Kidney epithelial cell (primary cell): Measurements from ENCODE around the gene HTN3. TPM values are rescaled to one million over a fixed set of nuclear protein-coding genes. Genes with fewer than 3 reads are reported as not detected.
"Not testable (repeated sequence)": the region's sequence is repeated elsewhere in the genome, so short reads cannot be mapped to it uniquely, and the experiment has no call there.

Experiments used
- DNase-seq: peaks from one replicate; pipeline ENCODE4 v3.0.0-alpha.2; 2010; ENCODE audit warnings: low read depth
- H3K27me3 ChIP-seq: 2 replicates; pipeline ENCODE4 v1.6.0; 2011; ENCODE audit warnings: low read length; ENCODE audit not compliant: control insufficient read depth, insufficient read depth
- H3K36me3 ChIP-seq: 2 replicates; pipeline ENCODE4 v1.5.1; 2011; ENCODE audit warnings: low read length; ENCODE audit not compliant: control insufficient read depth, insufficient read depth
- H3K4me3 ChIP-seq: 2 replicates; pipeline ENCODE4 v1.5.1; 2011; ENCODE audit warnings: low read depth, mild to moderate bottlenecking, control low read depth, low read length
- total RNA-seq: library from RNA; depleted of rRNA; stranded (reverse); fragments of >200 nt; gene quantifications from 2 replicates; pipeline ENCODE4 v1.2.3, GENCODE V29; 2015
- TF ChIP-seq, protein P1 (sequence below): IDR thresholded peaks from 2 replicates; pipeline ENCODE4 v1.5.1; 2011; ENCODE audit warnings: mild to moderate bottlenecking, moderate library complexity, low read length, control low read depth, inconsistent platforms; ENCODE audit not compliant: insufficient read depth, poor library complexity, severe bottlenecking

The HTN3 gene
- total RNA-seq, 1 donor from 2014 or later, result not detected

- TF ChIP-seq, protein P1, sequence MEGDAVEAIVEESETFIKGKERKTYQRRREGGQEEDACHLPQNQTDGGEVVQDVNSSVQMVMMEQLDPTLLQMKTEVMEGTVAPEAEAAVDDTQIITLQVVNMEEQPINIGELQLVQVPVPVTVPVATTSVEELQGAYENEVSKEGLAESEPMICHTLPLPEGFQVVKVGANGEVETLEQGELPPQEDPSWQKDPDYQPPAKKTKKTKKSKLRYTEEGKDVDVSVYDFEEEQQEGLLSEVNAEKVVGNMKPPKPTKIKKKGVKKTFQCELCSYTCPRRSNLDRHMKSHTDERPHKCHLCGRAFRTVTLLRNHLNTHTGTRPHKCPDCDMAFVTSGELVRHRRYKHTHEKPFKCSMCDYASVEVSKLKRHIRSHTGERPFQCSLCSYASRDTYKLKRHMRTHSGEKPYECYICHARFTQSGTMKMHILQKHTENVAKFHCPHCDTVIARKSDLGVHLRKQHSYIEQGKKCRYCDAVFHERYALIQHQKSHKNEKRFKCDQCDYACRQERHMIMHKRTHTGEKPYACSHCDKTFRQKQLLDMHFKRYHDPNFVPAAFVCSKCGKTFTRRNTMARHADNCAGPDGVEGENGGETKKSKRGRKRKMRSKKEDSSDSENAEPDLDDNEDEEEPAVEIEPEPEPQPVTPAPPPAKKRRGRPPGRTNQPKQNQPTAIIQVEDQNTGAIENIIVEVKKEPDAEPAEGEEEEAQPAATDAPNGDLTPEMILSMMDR, result no peak
- no peaks in the 10 kb centered on the region for H3K36me3 ChIP-seq
- H3K4me3 ChIP-seq, result no peak overlapping the region
- DNase-seq, result no peak
- no peaks in the 10 kb centered on the region for H3K27me3 ChIP-seq
Measured at GRCh38 chr4:70027011-70027410, 1.2 kb upstream of the HTN3 start.

- DNase-seq, H3K36me3 ChIP-seq, H3K27me3 ChIP-seq, H3K4me3 ChIP-seq: not testable (repeated sequence)
Measured at GRCh38 chr4:70037559-70037958, 9.3 kb downstream of the HTN3 start.

DNA sequence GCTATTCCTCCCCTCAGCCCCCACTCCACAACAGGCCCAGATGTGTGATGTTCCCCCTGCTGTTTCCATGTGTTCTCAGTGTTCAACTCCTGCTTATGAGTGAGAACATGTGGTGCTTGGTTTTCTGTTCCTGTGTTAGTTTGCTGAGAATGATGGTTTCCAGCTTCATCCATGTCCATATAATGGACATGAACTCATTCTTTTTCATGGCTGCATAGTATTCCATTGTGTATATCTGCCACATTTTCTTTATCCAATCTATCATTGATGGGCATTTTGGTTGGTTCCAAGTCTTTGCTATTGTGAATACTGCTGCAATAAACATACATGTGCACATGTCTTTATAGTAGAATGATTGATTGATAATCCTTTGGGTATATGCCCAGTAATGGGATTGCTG lies 11.7 kb downstream of the HTN3 start:
- not testable (repeated sequence) for DNase-seq, H3K4me3 ChIP-seq, H3K36me3 ChIP-seq, H3K27me3 ChIP-seq

DNA sequence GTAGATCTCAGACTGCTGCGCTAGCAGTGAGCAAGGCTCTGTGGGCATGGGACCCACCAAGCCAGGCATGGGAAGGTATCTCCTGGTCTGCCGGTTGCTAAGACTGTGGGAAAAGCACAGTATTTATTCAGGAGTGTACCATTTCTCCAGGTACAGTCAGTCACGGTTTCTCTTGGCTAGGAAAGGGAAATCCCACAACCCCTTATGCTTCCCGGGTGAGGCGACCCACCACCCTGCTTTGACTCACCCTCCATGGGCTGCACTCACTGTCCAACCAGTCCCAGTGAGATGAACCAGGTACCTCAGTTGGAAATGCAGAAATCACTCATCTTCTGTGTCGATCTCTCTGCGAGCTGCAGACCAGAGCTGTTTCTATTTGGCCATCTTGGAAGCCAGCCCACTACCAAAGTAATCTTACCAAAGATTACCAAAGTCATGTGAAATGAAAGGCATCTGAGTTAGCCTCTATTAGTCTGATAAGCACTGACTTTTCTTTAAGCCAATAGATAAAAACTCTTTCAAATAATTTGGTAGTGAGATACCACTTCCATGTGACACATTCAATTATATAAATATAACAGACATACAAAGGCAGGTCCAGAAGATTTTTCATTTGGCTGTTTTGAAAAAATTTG lies 13.5 kb downstream of the HTN3 start:
- Histone ChIP-seq H3K27me3 (no peaks in the 10 kb centered on the region), H3K4me3 (no peak overlapping the region), H3K36me3 (no peaks in the 10 kb centered on the region)
- TF ChIP-seq, protein P1, result no peak
- no peak for DNase-seq

DNA sequence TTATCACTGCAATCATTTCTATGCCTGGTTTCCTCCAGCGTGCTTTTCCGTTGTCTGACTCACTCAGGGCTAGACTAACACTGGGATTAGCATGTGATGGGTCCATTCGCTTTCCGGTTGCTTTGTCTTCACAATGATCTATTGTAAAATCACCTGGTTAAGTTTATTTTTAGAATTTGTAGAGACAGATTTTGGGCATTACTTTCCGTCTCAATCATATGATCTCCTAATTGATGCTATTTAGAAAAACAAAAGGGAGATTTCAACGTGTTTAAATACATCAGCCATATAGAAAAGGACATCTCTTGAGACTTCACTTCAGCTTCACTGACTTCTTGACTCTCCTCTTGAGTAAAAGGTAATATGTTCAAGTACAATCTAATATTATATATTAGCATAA lies 21.9 kb downstream of the HTN3 start, which contains the start of gene HTN1:
HTN1 (plus strand) TSS at position 301 of the 400 bp plus-strand sequence. CDS start 2,639 bp downstream, outside the sequence.
- not testable (repeated sequence) for H3K27me3 ChIP-seq, H3K4me3 ChIP-seq, H3K36me3 ChIP-seq, DNase-seq

- DNase-seq, result not testable (repeated sequence)
Measured at GRCh38 chr4:70056534-70056933, 28.3 kb downstream of the HTN3 start.

DNA sequence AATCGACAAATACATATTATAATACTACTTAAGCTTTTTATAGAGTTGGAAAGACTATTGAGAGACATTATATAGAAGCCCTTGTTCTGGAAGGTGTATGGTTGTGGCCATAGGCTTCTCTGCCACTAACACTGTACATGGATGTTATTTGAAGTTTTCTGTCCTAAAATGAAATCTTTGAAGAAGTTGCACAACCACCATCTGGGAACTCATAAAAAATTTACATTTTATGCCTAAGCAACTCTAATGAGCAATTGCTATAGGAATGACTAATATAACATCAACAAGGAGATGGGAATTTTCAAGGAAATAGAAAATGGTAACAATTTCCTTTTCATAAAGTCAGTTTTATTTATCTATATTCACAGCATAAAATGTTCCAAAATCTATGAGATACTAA lies 29.4 kb downstream of the HTN3 start:
- TF ChIP-seq, protein P1, result no peak
- DNase-seq, result no peak
- no peak overlapping the region for H3K4me3 ChIP-seq
- no peaks in the 10 kb centered on the region for H3K36me3 ChIP-seq
- H3K27me3 ChIP-seq, result no peaks in the 10 kb centered on the region

More at GRCh38 chr4:70056534-70056933, 28.3 kb downstream of the HTN3 start:
- H3K27me3 ChIP-seq, H3K4me3 ChIP-seq, H3K36me3 ChIP-seq: not testable (repeated sequence)

DNA sequence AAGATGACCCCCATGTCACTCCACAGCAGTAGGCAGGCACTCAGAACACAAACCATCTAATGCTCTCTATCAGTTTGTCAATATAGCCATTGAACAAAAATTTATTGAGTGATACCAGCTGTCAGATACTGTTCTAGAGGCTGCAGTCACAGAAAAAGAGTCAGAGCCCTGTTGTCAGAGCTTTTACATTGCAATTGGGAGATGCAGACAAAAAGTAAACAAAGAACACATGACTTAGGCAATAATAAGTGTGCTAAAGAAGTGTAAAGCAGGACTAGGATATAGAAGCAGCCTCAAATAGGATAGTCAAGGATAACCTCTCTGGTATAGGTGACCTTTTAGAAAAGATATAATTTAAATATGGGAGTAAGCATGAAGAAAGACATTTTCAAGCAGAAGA lies 30.9 kb downstream of the HTN3 start:
- Histone ChIP-seq H3K4me3 (no peak overlapping the region), H3K27me3 (no peaks in the 10 kb centered on the region), H3K36me3 (no peaks in the 10 kb centered on the region)
- DNase-seq, result no peak
- TF ChIP-seq, protein P1, result no peak
